ENCODE measurements around the gene ACER2. TPM values are rescaled to one million over a fixed set of nuclear protein-coding genes. Genes with fewer than 3 reads are reported as not detected.
A peak's percentile ranks its signal among the peaks of the same experiment; 100 is the strongest.

Gene ACER2
- total RNA-seq, 1 donor, result 4.7 TPM

DNA sequence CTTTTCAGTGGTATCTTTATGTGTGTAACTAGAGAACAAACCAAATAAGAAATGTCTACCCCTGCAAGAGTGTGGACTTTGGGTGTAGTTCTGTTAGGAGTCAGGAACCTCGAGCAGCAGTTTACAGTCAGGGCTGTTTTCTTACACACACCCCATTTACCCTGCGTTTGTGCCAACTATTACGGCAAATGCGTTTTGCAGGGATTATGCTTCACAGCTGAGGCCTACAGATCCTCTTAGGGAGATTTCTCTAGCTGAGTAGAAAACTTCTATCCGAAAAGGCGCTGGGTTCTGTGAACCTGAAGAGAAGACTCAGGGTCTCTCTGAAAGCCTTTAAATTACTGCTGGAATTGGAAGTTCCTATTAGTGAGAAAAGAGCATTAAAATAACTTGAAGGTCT is 51.4 kb downstream of the ACER2 start:
- no peak overlapping the region for H3K4me3 ChIP-seq (ENCODE audit: low read depth, low read length)
- no peak for DNase-seq (ENCODE audit: low read depth)
- TF ChIP-seq, protein P1, sequence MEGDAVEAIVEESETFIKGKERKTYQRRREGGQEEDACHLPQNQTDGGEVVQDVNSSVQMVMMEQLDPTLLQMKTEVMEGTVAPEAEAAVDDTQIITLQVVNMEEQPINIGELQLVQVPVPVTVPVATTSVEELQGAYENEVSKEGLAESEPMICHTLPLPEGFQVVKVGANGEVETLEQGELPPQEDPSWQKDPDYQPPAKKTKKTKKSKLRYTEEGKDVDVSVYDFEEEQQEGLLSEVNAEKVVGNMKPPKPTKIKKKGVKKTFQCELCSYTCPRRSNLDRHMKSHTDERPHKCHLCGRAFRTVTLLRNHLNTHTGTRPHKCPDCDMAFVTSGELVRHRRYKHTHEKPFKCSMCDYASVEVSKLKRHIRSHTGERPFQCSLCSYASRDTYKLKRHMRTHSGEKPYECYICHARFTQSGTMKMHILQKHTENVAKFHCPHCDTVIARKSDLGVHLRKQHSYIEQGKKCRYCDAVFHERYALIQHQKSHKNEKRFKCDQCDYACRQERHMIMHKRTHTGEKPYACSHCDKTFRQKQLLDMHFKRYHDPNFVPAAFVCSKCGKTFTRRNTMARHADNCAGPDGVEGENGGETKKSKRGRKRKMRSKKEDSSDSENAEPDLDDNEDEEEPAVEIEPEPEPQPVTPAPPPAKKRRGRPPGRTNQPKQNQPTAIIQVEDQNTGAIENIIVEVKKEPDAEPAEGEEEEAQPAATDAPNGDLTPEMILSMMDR (IDR thresholded peaks at IDR 0.05; ENCODE audit: insufficient read depth, low read depth, low read length), result no peak

DNA sequence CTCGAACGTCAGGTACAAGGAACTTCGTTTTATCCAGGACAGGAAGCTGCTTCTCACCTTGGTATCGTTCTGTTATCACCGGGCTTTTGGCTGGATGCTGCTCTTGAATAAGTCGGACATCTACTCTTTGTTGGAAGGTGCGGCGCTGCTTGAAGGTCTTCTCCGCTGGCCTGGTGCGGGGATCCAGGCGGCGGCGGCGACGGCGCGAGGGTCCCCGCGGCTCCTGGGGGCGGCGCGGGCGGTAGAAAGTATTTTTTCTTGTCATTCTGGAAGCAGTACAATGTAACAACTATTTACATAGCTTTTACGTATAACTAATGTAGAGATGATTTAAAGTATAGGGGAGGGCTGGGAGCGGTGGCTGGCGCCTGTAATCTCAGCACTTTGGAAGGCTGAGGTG is 52.3 kb downstream of the ACER2 start:
- no peak for DNase-seq (ENCODE audit: low read depth)
- TF ChIP-seq, protein P1 (IDR thresholded peaks at IDR 0.05; ENCODE audit: insufficient read depth, low read depth, low read length), result no peak
- H3K4me3 ChIP-seq (ENCODE audit: low read depth, low read length), result no peak overlapping the region

DNA sequence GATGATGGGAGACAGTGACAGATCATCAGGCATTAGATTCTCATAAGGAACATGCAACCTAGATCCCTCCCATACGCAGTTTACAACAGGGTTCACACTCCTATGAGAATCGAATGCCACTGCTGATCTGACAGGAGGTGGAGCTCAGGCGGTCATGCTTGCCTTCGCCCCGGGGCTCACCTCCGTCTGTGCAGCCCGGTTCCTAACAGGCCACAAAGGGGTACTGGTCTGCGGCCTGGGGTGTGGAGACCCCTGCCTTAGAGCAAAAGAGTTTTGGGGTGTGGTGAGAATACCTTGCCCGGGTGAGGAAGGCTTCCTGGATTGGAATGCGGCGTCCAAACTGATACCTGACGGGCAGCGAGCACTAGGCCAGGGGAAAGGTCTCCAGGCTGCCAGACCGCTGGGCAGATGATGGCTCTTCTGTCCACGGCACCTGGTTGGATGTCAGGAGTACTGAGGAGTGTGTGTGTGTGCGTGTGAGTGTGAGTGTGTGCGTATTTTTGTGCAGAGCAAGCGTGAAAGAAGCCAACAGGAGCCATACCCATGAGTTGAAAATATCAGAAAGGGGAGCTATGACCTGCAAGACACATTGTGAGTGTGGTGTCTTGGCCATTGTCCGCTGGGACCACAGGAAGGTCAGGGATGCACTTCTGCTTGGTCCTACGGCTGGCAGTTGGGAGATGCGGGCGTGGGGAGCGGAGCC is 55.4 kb downstream of the ACER2 start:
- DNase-seq (ENCODE audit: low read depth), result no peak
- peak overlapping the region; percentile 33 for H3K4me3 ChIP-seq (ENCODE audit: low read depth, low read length)
- TF ChIP-seq, protein P1 (IDR thresholded peaks at IDR 0.05; ENCODE audit: insufficient read depth, low read depth, low read length), result no peak

DNA sequence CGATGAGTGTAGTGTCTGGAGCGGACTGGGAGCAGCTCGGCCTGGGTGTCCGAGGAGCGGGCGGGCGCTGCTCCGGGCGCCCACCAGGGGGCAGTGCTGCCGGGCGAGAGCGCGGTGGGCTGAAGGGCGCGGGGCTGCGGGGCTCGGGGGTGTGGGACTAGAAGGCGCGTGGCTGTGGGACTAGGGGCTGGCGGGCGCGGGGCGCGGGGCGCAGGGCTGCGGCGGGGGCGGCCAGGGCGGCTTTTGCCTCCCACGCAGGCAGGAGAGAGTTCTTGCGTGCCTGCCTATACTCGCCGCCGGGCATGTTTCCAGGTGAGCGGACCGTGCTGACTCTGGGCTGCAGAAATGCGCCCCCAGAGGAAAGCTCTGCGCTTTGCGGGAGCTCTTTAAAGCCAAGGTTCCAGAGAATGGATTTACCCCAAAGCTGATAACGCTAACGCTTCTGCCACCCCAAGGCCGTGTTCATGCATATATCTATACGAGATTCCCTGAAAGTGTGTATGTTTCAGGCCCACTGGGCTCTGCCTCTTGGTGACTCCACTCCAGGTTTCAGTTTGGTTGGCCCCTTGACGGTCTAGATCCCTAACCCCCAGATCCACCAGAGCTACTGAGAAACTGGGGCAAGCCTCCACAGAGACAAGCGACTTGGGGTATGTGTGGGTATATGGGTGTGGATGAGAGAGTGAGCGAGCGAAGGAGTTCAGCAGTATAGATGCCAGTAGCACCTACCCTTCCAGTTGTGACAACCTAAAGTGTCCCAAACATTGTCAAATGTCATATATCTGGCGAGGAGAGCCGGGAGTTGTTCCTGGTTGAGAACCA is 56.2 kb downstream of the ACER2 start:
- TF ChIP-seq, protein P1 (IDR thresholded peaks at IDR 0.05; ENCODE audit: insufficient read depth, low read depth, low read length), result peak; percentile 71
- peak; percentile 58 for DNase-seq (ENCODE audit: low read depth)
- H3K4me3 ChIP-seq (ENCODE audit: low read depth, low read length), result peak overlapping the region; percentile 33

DNA sequence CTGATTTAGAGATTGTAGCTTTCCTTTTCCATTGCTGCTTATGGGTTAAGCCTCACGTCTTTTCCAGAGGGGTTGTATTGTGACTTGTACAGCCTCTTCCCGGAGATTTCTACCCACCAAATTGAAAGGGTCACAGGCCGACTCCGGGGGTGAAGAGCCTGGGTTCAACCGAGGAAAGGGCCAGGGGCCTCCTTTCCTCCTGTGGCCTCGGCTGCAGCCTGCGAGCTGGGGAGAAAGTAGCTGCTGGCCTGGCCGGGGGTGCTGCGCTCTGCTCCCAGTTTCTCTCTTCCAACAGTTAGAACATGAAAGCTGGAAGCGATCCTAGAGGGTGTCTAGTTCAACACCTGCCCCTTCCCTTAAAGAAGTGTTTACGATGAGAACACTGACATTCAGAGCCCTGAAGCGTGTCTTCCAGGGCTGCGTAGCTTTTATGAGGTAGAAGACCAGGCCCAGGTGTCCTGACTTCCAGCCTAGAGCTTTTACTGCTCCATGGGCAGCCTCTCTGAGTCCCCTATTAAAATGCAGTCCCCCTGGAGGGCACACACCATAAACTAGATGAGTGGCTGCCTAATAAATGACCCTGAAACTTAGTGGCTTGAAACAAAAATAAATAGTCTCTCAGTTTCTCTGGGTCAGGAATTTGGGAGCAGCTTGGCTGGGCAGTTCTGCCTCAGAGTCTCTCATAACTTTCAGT is 56.9 kb downstream of the ACER2 start:
- no peak overlapping the region for H3K4me3 ChIP-seq (ENCODE audit: low read depth, low read length)
- TF ChIP-seq, protein P1 (IDR thresholded peaks at IDR 0.05; ENCODE audit: insufficient read depth, low read depth, low read length), result no peak
- no peak for DNase-seq (ENCODE audit: low read depth)

DNA sequence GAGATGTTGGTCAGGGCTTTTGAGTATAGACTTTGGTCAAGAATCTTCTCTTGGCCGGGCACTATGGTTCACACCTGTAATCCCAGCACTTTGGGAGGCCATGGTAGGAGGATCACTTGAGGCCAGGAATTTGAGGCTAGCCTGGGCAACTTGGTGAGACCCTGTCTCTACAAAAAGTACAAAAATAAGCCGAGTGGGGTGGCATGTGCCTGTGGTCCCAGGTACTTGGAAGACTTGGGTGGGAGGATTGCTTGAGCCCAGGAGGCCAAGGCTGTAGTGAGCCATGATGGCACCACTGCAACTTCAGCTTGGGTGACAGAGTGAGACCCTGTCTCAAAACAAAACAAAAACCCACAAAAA is 57.5 kb downstream of the ACER2 start:
- DNase-seq (ENCODE audit: low read depth), result no peak
- no peak overlapping the region for H3K4me3 ChIP-seq (ENCODE audit: low read depth, low read length)
- TF ChIP-seq, protein P1 (IDR thresholded peaks at IDR 0.05; ENCODE audit: insufficient read depth, low read depth, low read length), result no peak

Measured in fibroblast of villous mesenchyme (primary cell).